ENCODE measurements around the gene MMEL1.

- TF ChIP-seq CTCF (IDR thresholded peaks at IDR 0.05; ENCODE audit: insufficient read depth, low read length) (peak; percentile 2), POLR2AphosphoS5 (IDR thresholded peaks at IDR 0.05; ENCODE audit: low read depth) (no peak), GABPA (IDR thresholded peaks at IDR 0.05; ENCODE audit: low read depth) (no peak), REST (IDR thresholded peaks at IDR 0.05; ENCODE audit: insufficient replicate concordance, low read depth) (no peak)
Observed at GRCh38 chr1:2554621-2555387, 78.0 kb downstream of the MMEL1 start.
